Measurements from ENCODE around the gene KRT85. TPM values are rescaled to one million over a fixed set of nuclear protein-coding genes. Genes with fewer than 3 reads are reported as not detected.
"Not testable (repeated sequence)": the region's sequence is repeated elsewhere in the genome, so short reads cannot be mapped to it uniquely, and the experiment has no call there.

KRT85 gene
- total RNA-seq, 1 experiment from 2014 or later = not detected

DNA sequence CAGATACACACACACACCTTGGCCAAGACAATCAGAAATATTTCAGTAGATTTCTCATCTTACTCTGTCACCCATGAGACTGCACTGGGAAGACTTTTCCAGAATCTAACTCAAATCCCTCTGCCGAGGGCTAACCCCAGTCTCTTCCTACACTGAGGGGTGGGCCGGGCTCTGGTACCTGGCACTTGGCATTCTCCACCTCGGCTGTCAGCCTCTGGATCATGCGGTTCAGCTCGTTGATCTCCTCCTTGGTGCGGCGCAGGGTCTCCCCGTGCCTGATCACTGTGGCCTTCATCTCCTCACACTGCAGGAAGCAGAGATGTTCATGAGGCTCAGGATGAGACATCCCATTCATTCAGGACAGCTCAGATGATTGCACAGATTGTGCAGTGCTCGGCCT is 51.0 kb downstream of the KRT85 start:
- Histone ChIP-seq H3K79me2 (ENCODE audit: low read depth) (no peaks in the 10 kb centered on the region), H3K27ac (no peak overlapping the region), H3F3A (ENCODE audit: insufficient read depth, low read depth) (no peaks in the 10 kb centered on the region; the same call in 1 of the 2 replicates), H3K27me3 (ENCODE audit: insufficient read depth, low read depth) (no peaks in the 10 kb centered on the region), H3K4me2 (no peak overlapping the region), H3K36me3 (ENCODE audit: low read depth) (no peaks in the 10 kb centered on the region), H3K9me3 (ENCODE audit: insufficient read depth, low read depth) (no peaks in the 10 kb centered on the region), H2AFZ (no peak overlapping the region), H4K20me1 (ENCODE audit: insufficient read depth) (no peaks in the 10 kb centered on the region), H3K4me1 (replicated peaks; ENCODE audit: insufficient read depth) (no peaks in the 10 kb centered on the region), H3K4me3 (no peak overlapping the region), H3K9me2 (ENCODE audit: insufficient read depth) (no peaks in the 10 kb centered on the region)
- CTCF ChIA-PET = no interaction called here
- BruUV-seq (replicated peaks) = no TSS peak
- DNase-seq = no peak
- intact Hi-C loops (cut with micrococcal nuclease; ENCODE audit: unreplicated experiment) = no loop called here
- TF ChIP-seq EZH2 (IDR thresholded peaks at IDR 0.05; ENCODE audit: low read depth) = no peak
- TF ChIP-seq, protein P1, sequence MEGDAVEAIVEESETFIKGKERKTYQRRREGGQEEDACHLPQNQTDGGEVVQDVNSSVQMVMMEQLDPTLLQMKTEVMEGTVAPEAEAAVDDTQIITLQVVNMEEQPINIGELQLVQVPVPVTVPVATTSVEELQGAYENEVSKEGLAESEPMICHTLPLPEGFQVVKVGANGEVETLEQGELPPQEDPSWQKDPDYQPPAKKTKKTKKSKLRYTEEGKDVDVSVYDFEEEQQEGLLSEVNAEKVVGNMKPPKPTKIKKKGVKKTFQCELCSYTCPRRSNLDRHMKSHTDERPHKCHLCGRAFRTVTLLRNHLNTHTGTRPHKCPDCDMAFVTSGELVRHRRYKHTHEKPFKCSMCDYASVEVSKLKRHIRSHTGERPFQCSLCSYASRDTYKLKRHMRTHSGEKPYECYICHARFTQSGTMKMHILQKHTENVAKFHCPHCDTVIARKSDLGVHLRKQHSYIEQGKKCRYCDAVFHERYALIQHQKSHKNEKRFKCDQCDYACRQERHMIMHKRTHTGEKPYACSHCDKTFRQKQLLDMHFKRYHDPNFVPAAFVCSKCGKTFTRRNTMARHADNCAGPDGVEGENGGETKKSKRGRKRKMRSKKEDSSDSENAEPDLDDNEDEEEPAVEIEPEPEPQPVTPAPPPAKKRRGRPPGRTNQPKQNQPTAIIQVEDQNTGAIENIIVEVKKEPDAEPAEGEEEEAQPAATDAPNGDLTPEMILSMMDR (conservative IDR thresholded peaks at IDR 0.05) = no peak
- POLR2A ChIA-PET (ENCODE audit: unreplicated experiment) = no interaction called here

DNA sequence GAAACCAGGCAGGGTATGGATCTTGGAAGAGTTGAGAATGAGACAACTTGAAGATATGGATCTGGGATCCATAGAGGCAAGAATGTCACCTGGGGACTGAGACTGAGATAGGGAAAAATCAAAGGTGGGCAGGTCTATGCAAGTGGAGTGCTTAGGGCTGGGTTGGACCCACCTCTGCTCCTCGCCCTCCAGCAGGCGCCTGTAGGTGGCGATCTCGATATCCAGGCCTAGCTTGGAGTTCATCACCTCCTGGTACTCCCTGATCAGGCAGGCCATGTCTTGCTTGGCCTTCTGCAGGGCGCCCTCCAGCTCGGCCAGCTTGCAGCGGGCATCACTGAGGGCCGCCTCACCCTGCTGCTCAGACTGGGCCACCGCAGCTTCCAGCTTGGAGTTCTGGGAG is 51.6 kb downstream of the KRT85 start:
- H3K4me3 ChIP-seq; H2AFZ ChIP-seq; intact Hi-C loops (cut with micrococcal nuclease; ENCODE audit: unreplicated experiment); H3K4me2 ChIP-seq; CTCF ChIA-PET; BruUV-seq (replicated peaks); H3K27ac ChIP-seq; H3K9me2 ChIP-seq (ENCODE audit: insufficient read depth); H4K20me1 ChIP-seq (ENCODE audit: insufficient read depth); POLR2A ChIA-PET (ENCODE audit: unreplicated experiment); H3K79me2 ChIP-seq (ENCODE audit: low read depth); H3F3A ChIP-seq (ENCODE audit: insufficient read depth, low read depth); H3K4me1 ChIP-seq (replicated peaks; ENCODE audit: insufficient read depth); H3K27me3 ChIP-seq (ENCODE audit: insufficient read depth, low read depth); H3K9me3 ChIP-seq (ENCODE audit: insufficient read depth, low read depth); H3K36me3 ChIP-seq (ENCODE audit: low read depth): not testable (repeated sequence)
- DNase-seq = peak in 1 of 2 experiments; percentile 25
- TF ChIP-seq, protein P1 (conservative IDR thresholded peaks at IDR 0.05) = peak; percentile 43; the same call in 1 of the 2 replicates

DNA sequence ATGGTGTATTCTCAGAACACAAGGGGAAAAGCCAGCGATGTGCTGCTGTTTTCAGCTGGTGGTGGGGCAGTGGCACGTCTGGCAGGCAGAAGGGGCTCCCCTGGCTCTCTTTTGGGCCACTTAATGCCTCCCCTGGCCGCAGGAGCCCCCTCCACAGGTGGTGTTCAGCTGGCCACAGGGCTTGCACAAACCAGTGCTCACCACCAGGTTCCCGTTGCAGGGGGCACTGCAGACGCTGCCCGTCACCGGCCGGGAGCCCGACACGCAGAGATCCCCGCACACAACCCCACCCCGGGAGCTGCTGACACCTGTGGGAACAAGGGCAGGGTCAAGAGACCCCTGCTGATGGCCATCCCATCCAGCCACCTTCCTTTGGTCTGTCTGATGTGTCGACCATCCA is 52.8 kb downstream of the KRT85 start:
- Histone ChIP-seq H2AFZ (no peak overlapping the region), H4K20me1 (ENCODE audit: insufficient read depth) (no peaks in the 10 kb centered on the region), H3K4me1 (replicated peaks; ENCODE audit: insufficient read depth) (0 out of 2 replicates have a peak, but pooled peaks cover 1% of the 10 kb centered on the region), H3K27ac (no peak overlapping the region), H3K4me2 (no peak overlapping the region), H3K79me2 (ENCODE audit: low read depth) (no peaks in the 10 kb centered on the region), H3K9me2 (ENCODE audit: insufficient read depth) (no peaks in the 10 kb centered on the region), H3K4me3 (no peak overlapping the region), H3K36me3 (ENCODE audit: low read depth) (no peaks in the 10 kb centered on the region), H3K27me3 (ENCODE audit: insufficient read depth, low read depth) (no peaks in the 10 kb centered on the region), H3F3A (ENCODE audit: insufficient read depth, low read depth) (no peaks in the 10 kb centered on the region; the same call in 1 of the 2 replicates), H3K9me3 (ENCODE audit: insufficient read depth, low read depth) (no peaks in the 10 kb centered on the region)
- DNase-seq = no peak
- ChIA-PET POLR2A (ENCODE audit: unreplicated experiment) (no interaction called here), CTCF (no interaction called here)
- no TSS peak for BruUV-seq (replicated peaks)
- intact Hi-C loops (cut with micrococcal nuclease; ENCODE audit: unreplicated experiment) = no loop called here
- TF ChIP-seq EZH2 (IDR thresholded peaks at IDR 0.05; ENCODE audit: low read depth) = no peak
- TF ChIP-seq, protein P1 (conservative IDR thresholded peaks at IDR 0.05) = no peak

Measured in PC-9 (cell line).